GM19239 (cell line): Measurements from ENCODE around the gene DNAJC7.
"Not testable (repeated sequence)": the region's sequence is repeated elsewhere in the genome, so short reads cannot be mapped to it uniquely, and the experiment has no call there.

ENCODE experiments used
- DNase-seq: peaks from one replicate; pipeline ENCODE4 v3.0.0; 2011; ENCODE audit warnings: low spot score; ENCODE audit not compliant: insufficient read length
- FAIRE-seq: peaks from 2 replicates; lab custom pipeline; 2011; peaks lifted over from hg19 to GRCh38; lab: Jason Lieb, UNC

Gene DNAJC7

DNA sequence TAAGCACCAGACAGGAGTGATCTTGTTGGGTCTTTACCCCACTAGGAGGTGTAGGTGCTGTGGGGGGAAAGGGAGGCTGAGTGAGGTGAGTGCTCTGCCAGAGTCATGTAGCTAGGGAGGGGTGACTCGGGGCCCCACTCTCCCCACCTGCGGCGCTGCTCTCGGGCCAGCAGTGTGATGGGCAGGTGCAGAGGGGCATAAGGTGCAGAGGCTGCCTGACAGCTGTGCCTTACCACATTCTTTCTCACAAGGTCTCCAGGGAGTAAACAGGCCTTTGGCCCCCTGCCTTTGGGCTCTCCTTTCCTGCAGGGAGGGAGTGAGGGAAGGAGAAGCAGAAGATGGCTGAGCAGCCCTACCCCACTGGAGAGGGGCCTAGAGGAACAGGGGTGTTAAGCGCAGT, 55.1 kb downstream of the DNAJC7 start:
- FAIRE-seq (no peak), DNase-seq (no peak)

DNA sequence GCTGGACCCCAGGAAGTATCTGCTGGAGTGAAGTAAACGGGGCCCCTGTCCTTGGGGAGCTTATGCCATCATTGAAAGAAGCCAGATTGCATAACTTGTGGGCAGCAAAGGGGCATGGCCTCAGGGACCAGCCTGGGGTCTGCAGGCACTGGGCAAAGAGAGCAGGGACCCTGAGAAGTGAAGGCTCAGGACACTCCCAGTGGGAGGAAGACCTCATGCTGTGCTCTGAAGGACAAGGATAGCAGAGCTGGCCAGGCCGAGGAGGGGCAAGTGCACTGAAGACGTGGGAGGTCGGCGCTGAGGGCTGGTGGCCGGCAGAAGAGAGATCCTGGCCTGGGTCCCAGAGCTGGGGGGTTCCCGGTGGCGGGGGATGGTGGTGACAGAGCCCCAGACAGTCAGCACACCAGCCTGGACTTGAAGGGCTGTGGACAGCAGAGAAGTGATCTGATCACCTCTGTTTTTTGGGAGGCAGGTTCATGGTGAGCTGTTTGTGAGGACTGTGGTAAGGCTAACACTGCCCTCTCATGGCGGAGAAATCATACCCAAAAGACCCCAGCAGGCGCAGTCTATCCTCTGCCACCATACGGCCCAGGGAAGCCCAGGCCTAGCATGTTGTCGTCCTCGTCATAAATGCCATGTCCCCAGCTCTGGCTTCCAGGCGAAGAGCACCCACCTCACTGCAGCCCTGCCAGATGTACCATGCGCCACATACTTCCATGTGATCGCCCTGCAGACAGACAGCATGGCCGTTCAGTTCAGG, 57.7 kb downstream of the DNAJC7 start:
- FAIRE-seq (no peak), DNase-seq (no peak)

DNA sequence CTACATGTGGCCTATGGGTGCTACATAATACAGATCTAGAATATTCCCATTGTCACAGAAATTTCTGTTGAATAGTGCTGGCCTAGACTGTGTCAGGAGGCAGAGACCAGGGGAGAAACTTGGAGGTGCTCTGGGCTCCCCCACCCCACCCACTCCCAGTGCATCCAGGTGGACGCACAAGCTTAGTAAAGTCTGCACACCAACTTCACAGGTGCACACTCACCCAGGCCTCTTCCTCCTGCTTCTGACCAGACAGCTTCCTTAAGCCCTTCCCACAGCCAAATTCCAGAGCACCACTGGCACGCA, 58.3 kb downstream of the DNAJC7 start:
- DNase-seq (no peak), FAIRE-seq (no peak)

DNA sequence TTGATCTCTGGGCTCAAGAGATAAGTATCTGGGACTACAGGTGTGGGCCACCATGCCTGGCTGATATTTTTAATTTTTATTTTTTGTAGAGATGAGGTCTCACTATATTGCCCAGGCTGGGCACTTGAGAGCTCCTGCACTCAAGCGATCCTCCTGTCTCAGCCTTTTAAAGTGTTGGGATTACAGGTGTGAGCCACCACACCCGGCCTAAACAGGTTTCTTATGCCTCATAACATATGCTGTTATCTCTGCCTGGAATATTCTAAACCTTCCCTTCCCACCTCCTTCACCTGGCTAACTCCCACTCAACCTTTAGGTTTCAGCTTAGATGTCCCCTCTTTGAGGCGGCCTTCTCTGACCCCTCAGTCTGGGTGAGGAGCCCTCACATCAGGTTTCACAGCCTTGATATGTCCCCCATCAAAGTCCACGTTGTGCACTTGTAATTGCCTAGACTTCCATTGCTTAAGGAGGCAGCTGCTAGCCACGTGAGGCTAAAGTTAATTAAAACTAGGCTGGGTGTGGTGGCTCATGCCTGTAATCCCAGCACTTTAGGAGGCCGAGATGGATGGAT, 59.3 kb downstream of the DNAJC7 start:
- DNase-seq (no peak), FAIRE-seq (no peak)

DNA sequence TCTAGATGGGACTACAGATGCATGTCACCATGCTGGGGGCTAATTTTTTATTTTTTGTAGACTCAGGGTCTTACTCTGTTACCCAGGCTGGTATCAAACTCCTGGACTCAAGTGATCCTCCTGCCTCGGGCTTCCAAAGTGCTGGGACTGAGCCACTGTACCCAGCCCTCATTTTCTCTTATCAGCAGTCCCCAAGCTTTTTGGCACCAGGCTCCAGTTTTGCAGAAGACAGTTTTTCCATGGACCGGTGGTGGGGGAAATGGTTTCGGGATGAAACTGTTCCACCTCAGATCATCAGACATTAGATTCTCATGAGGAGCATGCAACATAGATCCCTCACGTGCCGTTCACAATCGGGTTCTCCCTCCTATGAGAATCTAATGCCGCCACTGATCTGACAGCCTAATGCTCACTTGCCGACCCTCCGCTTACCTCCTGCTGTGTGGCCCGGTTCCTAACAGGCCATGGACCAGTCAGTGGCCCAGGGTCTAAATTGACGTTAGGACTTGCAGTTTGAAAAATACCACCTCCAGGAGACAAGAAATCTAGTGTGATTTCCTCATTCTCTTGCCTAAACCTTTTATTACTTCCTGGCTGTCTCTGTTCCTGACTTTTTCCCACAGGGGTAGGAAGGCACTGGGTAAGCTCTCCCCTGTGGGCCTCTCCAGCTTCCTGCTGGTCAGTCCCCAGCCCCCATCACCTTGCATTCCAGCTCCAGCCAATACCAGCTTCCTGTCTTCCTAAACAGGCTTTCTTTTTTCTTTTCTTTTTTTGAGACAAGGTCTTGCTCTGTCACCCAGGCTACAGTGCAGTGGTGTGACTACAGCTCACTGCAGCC, 60.0 kb downstream of the DNAJC7 start:
- DNase-seq (no peak), FAIRE-seq (no peak)

DNA sequence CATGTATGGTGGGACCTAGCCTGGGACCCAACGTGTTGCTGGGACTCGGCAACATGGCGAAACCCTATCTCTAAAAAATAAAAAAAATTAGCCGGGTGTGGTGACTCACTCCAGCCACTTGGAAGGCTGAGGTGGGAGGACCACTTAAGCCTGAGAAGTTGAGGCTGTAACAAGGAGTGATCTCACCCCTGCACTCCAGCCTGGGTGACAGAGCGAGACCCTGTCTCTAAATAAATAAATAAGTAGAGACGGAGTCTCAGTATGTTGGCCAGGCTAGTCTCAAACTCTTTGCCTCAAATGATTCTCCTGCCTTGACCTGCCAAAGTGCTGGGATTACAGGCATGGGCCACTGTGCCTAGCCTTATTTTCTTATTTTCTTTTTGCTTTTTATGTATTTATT, 60.7 kb downstream of the DNAJC7 start:
- FAIRE-seq (no peak), DNase-seq (no peak)

DNA sequence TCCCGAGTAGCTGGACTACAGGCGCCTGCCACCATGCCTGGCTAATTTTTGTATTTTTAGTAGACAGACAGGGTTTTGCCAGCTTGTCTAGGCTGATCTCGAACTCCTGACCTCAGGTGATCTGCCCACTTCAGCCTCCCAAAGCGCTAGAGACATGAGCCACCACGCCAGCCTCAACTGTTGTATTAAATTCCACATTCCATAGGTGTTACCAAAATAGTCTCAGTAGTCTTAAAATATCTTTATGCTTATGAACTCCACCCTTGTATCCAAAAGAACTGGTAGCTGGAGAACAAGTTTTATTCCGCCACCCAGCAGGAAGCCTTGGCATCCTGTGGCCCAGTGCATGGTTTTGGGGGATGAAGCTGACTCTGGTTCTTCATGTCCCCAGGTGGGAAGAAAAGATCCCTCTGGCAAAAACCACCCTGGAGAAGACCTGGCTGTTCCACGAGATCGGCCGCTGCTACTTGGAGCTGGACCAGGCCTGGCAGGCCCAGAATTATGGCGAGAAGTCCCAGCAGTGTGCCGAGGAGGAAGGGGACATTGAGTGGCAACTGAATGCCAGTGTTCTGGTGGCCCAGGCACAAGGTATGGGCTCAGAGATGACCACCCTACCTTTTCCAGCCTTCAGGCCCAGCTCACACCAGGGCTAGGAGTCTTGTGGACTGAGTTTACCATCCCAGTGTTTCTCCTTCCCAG, 68.3 kb downstream of the DNAJC7 start:
- DNase-seq (no peak), FAIRE-seq (no peak)

DNA sequence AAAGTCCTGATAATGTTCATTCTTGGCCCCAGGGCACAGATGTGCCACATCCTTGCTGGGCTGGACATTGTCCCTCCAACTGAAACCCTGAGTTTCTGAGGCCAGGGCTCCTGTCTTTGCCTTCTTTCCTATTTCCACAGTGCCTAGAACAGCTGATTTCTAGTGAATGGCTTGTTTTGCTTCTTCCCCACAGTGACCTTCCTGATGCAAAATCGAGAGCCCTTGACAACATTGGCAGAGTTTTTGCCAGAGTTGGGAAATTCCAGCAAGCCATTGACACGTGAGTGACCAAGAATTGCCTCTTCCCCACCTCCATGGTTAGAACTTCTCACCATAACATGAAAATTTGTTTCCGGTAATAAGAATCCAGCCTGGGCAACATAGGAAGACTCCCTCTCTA, 72.3 kb downstream of the DNAJC7 start:
- FAIRE-seq (no peak), DNase-seq (no peak)

DNA sequence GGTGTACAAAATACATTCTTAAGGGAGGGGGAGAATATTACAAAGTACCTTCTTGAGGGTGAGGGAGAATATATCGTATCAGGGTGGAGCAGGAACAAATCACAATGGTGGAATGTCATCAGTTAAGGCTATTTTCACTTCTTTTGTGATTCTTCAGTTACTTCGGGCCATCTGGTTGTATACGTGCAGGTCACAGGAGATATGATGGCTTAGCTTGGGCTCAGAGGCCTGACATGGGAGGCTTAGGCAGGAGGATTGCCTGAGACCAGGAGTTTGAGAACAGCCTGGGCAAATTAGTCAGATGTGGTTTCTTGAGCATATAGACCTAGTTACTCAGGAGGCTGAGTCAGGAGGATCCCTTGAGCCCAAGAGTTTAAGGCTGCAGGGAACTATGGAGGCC, 73.7 kb downstream of the DNAJC7 start:
- no peak for FAIRE-seq
- DNase-seq: no peak

DNA sequence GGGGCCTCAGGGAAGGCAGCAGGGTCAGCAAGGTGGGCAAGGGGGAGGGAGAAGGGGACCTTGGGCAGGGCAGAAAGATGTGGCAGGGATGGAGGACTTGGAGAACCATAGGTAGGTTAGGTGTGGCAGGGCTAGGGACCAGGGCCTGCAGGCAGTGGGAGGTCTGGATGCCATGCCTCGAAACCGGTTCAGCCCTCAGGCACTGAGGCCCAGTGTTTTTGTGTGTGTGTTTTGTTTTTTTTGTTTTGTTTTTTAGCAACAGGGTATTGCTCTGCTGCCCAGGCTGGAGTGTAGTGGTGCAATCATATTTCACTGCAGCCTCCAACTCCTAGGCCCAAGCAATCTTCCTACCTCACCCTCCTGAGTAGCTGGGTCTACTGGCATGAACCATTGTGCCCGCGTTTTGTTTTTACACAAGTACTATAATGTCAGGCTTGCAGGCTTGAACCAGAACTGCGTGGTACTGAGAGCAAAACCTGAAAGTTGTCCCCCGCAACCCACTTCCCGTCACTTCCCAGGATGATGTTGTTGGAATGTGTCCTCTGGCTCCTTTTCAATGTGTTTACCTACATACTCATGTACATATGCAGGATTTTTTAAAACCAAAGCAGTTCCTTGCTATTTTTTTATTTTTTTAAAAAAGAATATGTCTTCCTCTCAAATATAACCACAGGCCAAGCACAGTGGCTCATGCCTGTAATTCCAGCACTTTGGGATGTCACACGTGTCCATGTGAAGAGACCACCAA, 74.4 kb downstream of the DNAJC7 start:
- FAIRE-seq (no peak), DNase-seq (no peak)

DNA sequence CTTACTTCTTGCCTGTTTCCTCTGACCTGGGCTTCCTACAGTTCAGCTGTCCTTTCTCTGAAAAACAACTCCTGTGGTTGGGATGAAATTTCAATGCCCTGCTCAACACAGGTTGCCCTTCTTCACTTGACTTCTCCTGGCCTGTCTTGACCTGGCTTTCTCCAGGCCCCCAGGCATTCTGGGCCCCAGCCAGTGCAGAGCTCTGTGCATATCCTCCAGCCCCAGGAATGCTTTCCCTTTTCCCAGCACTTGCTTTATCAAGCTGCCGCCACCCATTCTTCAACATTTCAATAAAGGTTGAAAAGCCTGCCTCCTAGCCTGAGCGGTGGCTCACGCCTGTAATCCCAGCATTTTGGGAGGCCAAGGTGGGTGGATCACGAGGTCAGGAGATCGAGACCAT, 76.1 kb downstream of the DNAJC7 start:
- DNase-seq (no peak), FAIRE-seq (no peak)

DNA sequence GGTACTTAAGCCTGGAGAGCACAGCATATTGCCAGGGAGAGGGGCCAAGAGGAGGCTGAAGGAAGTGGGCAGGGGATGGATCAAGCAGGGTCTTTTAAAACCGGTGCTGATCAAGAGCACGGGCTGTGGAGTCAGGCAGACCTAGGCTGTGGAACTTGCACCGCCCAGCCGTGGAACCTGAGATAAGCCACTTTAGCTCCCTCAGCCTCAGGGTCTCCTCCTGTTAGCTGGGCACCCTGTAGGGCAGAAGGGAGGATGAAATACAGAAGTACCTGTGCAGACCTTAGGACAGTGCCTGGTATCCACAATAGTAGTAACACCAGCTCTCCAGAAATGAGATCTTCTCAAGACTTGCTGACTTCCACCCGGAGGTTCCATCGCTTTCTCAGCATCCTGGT, 77.5 kb downstream of the DNAJC7 start:
- DNase-seq (no peak), FAIRE-seq (no peak)

DNA sequence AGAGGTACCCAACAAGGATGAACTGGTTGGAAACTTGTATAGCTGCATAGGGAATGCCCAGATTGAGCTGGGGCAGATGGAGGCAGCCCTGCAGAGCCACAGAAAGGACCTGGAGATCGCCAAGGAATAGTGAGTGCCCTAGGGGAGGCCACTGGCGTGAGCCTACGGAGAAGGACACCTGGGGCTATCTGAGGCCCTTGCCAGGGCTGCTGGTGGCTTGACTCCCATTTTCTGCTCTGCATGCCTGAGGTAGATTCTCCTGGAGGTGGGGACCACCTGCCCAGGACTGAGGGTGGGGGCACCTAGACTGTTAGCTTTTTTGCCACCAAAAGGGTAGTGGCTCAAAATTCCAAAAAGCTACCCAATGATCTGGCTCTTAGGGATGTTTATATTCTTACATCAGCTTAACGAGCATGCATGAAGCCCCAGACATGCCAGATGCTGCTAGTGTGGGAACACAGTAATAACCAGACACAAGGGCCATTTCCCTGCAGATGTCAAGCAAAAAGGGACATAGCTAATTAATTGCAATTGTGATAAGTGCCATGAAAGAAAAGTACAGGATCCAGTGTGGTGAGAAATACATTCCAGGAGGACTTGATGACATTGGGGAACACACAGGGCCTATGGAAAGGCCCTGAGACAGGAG, 78.1 kb downstream of the DNAJC7 start:
- FAIRE-seq (no peak), DNase-seq (no peak)

DNA sequence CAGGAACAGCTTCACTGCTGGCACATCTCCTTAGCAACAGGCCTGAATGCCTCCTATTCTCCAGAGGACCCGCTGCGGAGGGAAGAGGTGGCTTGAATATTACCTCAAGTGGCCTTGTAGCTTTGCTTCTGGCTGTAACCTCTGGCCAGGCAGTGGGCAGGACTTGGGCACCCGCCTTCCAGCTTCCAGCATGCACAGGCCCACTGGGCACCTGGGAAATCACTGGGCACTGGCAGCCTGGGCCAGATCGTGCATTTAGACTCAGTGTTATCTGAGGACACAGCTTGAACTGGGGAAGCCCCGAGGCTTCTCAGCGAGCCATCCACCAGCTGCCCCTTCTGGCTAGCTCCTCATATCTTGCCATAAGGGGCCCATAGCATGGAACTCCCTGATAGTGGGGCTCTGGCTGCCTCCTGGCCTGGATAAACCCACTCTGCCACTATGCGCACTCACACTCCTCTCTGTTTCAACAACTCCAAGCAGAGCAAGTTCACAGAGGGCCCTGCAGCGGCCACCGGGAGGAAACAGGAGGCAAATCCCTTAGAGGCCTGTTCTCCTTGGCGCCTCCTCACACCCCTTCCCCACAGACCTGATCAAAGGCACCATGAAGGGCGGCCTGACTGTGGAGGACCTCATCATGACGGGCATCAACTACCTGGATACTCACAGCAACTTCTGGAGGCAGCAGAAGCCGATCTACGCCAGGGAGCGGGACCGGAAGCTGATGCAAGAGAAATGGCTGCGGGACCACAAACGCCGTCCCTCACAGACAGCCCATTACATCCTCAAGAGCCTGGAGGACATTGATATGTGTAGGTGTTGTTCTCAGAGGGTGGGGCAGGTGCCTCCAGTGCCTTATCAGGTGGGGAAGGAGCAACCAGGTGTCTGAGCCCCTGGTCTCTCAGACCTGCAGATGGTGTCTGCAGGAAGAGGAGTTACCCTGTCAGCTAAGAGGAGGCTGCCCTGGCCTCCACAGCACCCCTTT, 79.0 kb downstream of the DNAJC7 start:
- no peak for FAIRE-seq
- DNase-seq: no peak

DNA sequence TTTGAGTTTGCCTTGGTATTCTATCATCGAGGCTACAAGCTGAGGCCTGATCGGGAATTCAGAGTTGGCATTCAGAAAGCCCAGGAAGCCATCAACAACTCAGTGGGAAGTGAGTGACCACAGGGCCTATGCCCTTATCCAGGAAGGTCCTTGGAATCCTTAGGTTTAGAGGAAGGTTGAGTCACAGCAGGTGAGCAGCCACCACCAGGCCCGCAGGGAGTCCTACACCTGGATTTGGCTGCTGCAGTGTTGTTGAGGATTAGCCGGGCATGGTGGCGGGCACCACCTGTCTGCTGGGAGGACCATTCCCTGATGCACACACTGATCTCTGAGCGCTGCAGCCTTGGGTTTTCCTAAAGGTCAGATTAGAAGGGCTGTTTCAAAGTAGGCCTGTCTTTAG, 81.6 kb downstream of the DNAJC7 start:
- DNase-seq (no peak), FAIRE-seq (no peak)

DNA sequence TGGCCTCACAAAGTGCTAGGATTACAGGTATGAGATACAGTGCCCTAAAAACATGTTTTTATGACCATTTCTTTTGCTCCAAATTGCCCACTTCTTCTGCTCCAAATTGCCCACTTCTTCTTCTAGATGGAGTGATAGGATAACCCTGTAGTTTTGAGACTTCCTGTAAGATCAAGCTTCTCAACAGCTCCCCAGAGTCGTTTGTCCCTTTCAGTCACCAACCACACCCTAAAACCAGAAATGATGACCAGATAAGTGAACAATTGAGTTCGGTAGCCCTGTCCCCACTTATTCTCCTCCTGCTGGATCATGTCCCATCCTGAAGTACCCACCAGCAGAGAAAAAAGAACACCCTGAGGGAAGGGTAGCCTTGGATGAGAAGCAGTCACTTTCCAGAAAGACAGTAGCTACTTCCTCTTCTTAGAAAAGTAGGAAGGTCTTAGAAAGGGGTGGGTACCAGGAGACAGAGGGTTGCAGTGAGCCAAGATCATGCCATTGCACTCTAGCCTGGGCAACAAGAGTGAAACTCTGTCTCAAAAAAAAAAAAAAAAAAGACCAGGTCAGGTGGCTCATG, 84.3 kb downstream of the DNAJC7 start:
- no peak for FAIRE-seq

DNA sequence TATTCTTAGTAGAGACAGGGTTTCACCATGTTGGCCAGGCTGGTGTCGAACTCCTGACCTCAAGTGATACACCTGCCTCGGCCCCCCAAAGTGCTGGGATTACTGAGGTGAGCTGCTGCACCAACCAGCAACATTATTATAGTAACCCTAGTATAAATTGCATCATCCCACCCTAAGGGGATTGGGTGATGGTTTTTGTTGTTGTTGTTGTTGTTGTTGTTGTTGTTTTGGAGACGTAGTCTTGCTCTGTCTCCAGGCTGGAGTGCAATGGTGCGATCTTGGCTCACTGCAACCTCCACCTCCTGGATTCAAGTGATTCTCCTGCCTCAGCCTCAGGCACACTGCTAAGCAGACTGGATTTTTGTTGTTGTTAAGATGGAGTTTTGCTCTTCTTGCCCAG, 85.5 kb downstream of the DNAJC7 start:
- not testable (repeated sequence) for FAIRE-seq, DNase-seq

More for the DNA sequence above, 84.3 kb downstream of the DNAJC7 start:
- no peak for DNase-seq

DNA sequence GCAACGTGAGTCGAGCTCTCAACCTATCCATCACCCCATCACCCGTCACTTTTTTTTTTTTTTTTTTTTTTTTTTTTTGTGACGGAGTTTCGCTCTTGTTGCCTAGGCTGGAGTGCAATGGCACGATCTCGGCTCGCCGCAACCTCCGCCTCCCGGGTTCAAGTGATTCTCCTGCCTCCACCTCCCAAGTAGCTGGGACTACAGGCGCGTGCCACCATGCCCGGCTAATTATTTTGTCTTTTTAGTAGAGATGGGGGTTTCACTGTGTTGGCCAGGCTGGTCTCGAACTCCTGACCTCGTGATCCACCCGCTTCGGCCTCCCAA, 86.4 kb downstream of the DNAJC7 start:
- DNase-seq, FAIRE-seq: not testable (repeated sequence)
